Omental fat pad (tissue), 4 donors: ENCODE measurements around the gene ROBO1. TPM values are rescaled to one million over a fixed set of nuclear protein-coding genes. Genes with fewer than 3 reads are reported as not detected.

ENCODE experiments used
- ATAC-seq: fragments of 150-250 bp; one replicate; pipeline ENCODE4 v1.9.1; 2016; ENCODE audit warnings: mild to moderate bottlenecking, moderate library complexity; ENCODE audit not compliant: low FRiP score
- DNase-seq: peaks from one replicate; pipeline ENCODE4 v3.0.0-alpha.2; 2019; ENCODE audit warnings: low spot score
- total RNA-seq, 4 donors: library from RNA; depleted of rRNA; stranded (reverse); fragments of >200 nt; gene quantifications; one replicate each; pipeline ENCODE4 v1.1.0, GENCODE V29; 2016
- TF ChIP-seq, protein P1 (sequence below), 3 donors: fragments of 450-650 bp; IDR thresholded peaks; one replicate each; pipeline ENCODE4 v1.5.1; 2016 to 2017; ENCODE audit warnings: antibody characterized with exemption in 3 of 3, mild to moderate bottlenecking in 3 of 3, moderate library complexity in 2 of 3

Gene ROBO1
- total RNA-seq, 4 donors from 2014 or later: 13.7 to 34.2 (median 21.0) TPM

DNA sequence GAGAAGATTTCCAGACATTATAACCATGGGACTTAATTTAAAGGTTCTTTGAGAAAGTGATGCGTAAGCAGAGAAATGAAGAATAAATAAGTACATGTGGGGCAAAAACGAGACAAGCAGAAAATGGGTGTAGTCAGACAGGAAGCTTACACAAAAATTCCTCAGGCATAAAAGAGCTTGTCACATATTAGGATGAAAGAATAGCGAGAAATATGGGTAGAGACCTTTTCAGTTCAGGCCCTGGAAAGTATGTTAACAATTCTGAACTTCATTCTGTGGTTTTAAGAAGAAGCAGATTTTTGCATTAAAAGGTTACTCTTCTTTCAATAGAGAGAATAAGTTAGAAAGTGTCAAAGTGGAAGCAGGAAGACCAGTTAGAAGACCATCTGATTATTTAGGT lies 352.4 kb downstream of the ROBO1 start:
- DNase-seq (no peak), ATAC-seq (no peak)
- TF ChIP-seq, protein P1, sequence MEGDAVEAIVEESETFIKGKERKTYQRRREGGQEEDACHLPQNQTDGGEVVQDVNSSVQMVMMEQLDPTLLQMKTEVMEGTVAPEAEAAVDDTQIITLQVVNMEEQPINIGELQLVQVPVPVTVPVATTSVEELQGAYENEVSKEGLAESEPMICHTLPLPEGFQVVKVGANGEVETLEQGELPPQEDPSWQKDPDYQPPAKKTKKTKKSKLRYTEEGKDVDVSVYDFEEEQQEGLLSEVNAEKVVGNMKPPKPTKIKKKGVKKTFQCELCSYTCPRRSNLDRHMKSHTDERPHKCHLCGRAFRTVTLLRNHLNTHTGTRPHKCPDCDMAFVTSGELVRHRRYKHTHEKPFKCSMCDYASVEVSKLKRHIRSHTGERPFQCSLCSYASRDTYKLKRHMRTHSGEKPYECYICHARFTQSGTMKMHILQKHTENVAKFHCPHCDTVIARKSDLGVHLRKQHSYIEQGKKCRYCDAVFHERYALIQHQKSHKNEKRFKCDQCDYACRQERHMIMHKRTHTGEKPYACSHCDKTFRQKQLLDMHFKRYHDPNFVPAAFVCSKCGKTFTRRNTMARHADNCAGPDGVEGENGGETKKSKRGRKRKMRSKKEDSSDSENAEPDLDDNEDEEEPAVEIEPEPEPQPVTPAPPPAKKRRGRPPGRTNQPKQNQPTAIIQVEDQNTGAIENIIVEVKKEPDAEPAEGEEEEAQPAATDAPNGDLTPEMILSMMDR (IDR thresholded peaks at IDR 0.05): no peak

DNA sequence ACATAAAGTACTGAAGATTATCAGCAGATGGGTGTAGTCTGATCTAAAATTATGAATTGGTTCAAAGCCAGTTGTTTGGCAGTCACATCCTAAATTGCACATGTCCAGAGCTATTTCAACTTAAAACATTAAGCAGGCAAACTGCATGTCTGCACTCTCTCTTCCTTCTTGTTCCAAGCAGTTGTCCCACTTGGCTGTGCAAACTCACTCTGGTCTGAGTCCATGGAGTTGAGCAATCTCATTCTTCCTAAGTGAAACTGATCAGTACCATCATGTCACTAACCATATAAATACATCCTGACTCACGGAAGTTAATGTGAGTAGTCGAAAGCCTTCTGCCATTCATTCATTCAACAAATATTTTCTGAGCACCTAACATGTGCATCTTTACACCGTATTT lies 353.0 kb downstream of the ROBO1 start:
- ATAC-seq (peak; percentile 76), DNase-seq (no peak)
- TF ChIP-seq, protein P1 (IDR thresholded peaks at IDR 0.05): no peak

DNA sequence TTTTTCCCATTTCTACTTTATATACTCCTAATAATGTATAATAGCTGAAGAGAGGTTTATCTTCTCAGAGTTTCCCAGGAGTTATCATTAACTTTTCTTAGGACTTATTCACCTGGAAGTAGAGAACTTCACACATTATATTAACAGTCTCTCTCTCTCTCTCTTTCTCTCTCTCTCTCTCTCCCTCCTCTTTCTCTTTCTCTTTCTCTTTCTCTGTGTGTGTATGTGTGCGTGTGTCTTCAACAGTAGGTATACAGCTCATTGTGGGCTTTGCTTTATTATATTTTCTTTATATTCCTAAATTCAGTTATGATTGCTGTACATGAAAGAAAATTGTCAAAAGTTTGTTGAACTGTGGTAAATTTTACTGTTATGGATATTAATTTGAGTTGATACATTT lies 353.8 kb downstream of the ROBO1 start:
- DNase-seq (no peak), ATAC-seq (no peak)
- TF ChIP-seq, protein P1 (IDR thresholded peaks at IDR 0.05): no peak

DNA sequence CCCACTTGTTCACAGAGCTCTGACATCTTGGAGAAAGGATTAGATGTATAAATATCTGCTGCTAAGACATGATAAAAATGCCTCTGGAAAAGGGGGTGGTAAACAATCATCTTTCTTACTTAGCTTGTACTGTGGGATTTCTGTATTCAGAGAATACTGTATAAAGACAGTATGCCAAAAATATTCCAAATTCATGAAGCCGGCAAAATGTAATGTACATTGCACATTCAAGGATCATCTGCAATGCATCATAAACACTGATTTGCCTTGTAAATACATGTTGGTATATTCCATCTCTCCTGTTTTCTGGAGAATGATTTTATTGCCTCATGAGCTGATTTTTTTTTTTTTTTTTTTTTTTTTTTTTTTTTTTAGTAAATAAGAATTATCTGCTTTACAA lies 355.3 kb downstream of the ROBO1 start:
- no peak for DNase-seq
- TF ChIP-seq, protein P1 (IDR thresholded peaks at IDR 0.05): no peak
- ATAC-seq: no peak

DNA sequence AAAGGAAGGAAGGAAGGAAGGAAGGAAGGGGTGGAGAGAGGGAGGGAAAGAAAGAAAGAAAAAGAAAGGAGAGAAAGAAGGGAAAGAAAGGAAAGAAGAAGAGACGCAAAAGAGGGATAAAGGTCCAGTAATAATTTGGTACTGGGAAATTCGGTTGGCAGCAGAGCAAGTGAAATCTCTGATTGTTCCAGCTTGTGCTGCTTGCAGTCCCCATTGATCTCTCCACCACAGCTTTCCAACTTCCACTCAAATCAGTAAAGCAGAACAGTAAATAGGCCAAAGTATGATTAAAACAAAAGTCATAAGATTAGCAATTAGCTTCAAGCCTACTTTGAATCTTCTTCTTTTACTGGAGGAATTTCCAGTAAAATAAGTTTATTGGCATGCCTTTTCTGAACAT lies 357.2 kb downstream of the ROBO1 start:
- TF ChIP-seq, protein P1 (IDR thresholded peaks at IDR 0.05): no peak
- ATAC-seq (no peak), DNase-seq (no peak)

DNA sequence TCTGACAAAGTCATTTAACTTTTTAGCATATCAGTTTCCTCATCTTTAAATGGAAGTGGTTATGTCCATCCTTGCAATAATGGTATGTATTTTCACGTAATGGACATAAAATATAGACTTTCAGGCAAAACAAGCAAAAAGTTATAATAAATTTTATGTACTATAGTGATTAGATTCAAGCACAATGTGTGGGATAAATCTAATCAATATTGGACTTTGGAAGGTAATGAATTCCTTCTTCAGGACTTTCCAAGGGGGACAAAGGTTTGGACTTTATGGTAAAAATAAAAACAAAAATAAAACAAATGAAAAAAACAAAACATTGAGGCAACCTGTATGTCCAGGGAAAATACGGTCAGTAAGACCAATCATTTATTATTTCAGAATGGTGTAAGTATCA lies 357.7 kb downstream of the ROBO1 start:
- ATAC-seq (no peak), DNase-seq (no peak)
- TF ChIP-seq, protein P1 (IDR thresholded peaks at IDR 0.05): no peak

DNA sequence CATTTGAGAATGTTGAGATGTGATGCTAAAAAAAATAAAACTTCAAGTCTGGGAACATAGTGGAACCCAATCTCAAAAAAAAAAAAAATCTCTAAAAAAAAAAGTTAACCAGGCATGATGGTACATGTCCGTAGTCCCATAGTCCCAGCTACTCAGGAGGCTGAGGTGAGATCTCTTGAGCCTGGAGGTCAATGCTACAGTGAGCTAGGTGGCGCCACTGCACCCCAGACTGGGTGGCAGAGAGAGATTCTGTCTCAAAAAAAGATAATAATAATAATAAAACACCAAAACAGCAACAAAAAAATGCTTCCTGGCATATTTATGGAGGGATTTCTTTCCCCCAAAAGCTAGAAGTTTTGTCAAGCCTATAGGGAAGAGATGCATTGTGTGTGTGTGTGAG lies 361.6 kb downstream of the ROBO1 start:
- TF ChIP-seq, protein P1 (IDR thresholded peaks at IDR 0.05): no peak
- ATAC-seq (no peak), DNase-seq (no peak)
